ENCODE measurements around the gene GRB10.

DNA sequence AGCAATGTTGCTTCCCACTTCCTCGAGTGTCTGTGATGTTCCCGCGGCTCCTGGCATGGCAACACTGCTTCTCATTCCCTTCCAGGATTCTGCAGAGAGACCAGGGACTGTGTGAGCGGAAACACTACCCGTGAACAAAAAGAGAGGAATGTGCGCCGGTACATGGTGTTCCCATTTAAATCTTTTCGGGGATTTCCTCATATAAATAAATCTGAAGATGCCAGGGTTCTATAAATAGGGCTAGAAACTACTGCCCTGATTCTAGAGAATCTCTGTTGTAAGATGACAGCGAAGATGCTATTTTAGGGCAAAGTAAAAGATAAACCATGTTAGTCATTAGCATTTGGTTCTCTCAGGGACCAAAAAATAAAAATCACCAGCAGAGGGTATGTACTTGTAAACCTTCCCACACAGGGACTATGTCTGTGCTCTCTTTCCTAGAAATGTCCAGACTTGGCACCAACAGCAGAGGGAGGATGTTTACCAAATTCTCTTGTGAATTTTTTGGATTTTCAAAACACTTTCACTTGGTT is 125.3 kb downstream of the GRB10 start:
- TF ChIP-seq CTCF (IDR thresholded peaks at IDR 0.05) = peak in 2 of 3 experiments; percentile 15 to 20
- TF ChIP-seq POLR2A (IDR thresholded peaks at IDR 0.05) = no peak

All from testis (tissue), 2 donors.